Neural crest cell (in vitro differentiated cells): ENCODE results near the gene DCP1A. TPM values are rescaled to one million over a fixed set of nuclear protein-coding genes. Genes with fewer than 3 reads are reported as not detected.
"Not testable (repeated sequence)": the region's sequence is repeated elsewhere in the genome, so short reads cannot be mapped to it uniquely, and the experiment has no call there.

Source experiments
- DNase-seq: peaks from one replicate; pipeline ENCODE4 v3.0.0; 2021; ENCODE audit warnings: low read depth, mixed read lengths, low spot score
- H3K27ac Mint-ChIP-seq: one replicate; pipeline ENCODE4 v1.8.0; 2021; ENCODE audit warnings: mild to moderate bottlenecking, mixed read lengths; ENCODE audit not compliant: unreplicated experiment
- H3K27me3 Mint-ChIP-seq: 2 replicates; pipeline ENCODE4 v1.8.0; 2021; ENCODE audit warnings: low read depth, mild to moderate bottlenecking, mixed read lengths
- H3K36me3 Mint-ChIP-seq: 2 replicates; pipeline ENCODE4 v1.8.0; 2021; ENCODE audit warnings: low read depth, mild to moderate bottlenecking, mixed read lengths
- H3K4me1 Mint-ChIP-seq: 2 replicates; pipeline ENCODE4 v1.8.0; 2021; ENCODE audit warnings: mixed read lengths
- H3K4me3 Mint-ChIP-seq: one replicate; pipeline ENCODE4 v1.8.0; 2021; ENCODE audit warnings: mild to moderate bottlenecking, mixed read lengths
- H3K9me3 Mint-ChIP-seq: 2 replicates; pipeline ENCODE4 v1.8.0; 2021; ENCODE audit warnings: mixed read lengths
- total RNA-seq: library from RNA; stranded (reverse); gene quantifications from 2 replicates; pipeline ENCODE4 v1.2.1, GENCODE V29; 2021
- TF ChIP-seq, protein P1 (sequence below): fragments of 200-600 bp; sonication (generic); conservative IDR thresholded peaks from 2 replicates; pipeline ENCODE4 v1.5.0; 2021; ENCODE audit warnings: antibody characterized with exemption, mild to moderate bottlenecking

Gene DCP1A
- total RNA-seq, 1 donor from 2014 or later, result 30.0 TPM

GRCh38 chr3:53377794-53378193 is 30.5 kb upstream of the DCP1A start:
- no peaks in the 10 kb centered on the region for H3K36me3 Mint-ChIP-seq
- TF ChIP-seq, protein P1, sequence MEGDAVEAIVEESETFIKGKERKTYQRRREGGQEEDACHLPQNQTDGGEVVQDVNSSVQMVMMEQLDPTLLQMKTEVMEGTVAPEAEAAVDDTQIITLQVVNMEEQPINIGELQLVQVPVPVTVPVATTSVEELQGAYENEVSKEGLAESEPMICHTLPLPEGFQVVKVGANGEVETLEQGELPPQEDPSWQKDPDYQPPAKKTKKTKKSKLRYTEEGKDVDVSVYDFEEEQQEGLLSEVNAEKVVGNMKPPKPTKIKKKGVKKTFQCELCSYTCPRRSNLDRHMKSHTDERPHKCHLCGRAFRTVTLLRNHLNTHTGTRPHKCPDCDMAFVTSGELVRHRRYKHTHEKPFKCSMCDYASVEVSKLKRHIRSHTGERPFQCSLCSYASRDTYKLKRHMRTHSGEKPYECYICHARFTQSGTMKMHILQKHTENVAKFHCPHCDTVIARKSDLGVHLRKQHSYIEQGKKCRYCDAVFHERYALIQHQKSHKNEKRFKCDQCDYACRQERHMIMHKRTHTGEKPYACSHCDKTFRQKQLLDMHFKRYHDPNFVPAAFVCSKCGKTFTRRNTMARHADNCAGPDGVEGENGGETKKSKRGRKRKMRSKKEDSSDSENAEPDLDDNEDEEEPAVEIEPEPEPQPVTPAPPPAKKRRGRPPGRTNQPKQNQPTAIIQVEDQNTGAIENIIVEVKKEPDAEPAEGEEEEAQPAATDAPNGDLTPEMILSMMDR, result no peak
- DNase-seq, result no peak
- H3K27ac Mint-ChIP-seq, result no peak overlapping the region
- no peak overlapping the region for H3K4me3 Mint-ChIP-seq
- H3K9me3 Mint-ChIP-seq, result peaks cover 3% of the 10 kb centered on the region
- H3K27me3 Mint-ChIP-seq, result peaks cover 3% of the 10 kb centered on the region
- H3K4me1 Mint-ChIP-seq, result peaks cover 4% of the 10 kb centered on the region

GRCh38 chr3:53376679-53377078 is 29.3 kb upstream of the DCP1A start:
- Mint-ChIP-seq H3K4me3 (no peak overlapping the region), H3K27ac (no peak overlapping the region), H3K4me1 (peaks cover 4% of the 10 kb centered on the region), H3K36me3 (no peaks in the 10 kb centered on the region), H3K27me3 (peaks cover 3% of the 10 kb centered on the region), H3K9me3 (no peaks in the 10 kb centered on the region)
- DNase-seq, result no peak
- TF ChIP-seq, protein P1, result no peak

- peaks cover under 1% of the 10 kb centered on the region for H3K27me3 Mint-ChIP-seq
- peaks cover 2% of the 10 kb centered on the region for H3K36me3 Mint-ChIP-seq
- no peak overlapping the region for H3K27ac Mint-ChIP-seq
- peaks cover 9% of the 10 kb centered on the region for H3K4me1 Mint-ChIP-seq
- peak; percentile 79 for DNase-seq
- H3K9me3 Mint-ChIP-seq, result no peaks in the 10 kb centered on the region
- TF ChIP-seq, protein P1, result peak; percentile 91
- no peak overlapping the region for H3K4me3 Mint-ChIP-seq
Measured at GRCh38 chr3:53375019-53375418, 27.7 kb upstream of the DCP1A start.

- H3K27me3 Mint-ChIP-seq, DNase-seq, H3K9me3 Mint-ChIP-seq, H3K4me1 Mint-ChIP-seq, H3K36me3 Mint-ChIP-seq, H3K27ac Mint-ChIP-seq, H3K4me3 Mint-ChIP-seq: not testable (repeated sequence)
Measured at GRCh38 chr3:53370719-53371118, 23.4 kb upstream of the DCP1A start.

DNA sequence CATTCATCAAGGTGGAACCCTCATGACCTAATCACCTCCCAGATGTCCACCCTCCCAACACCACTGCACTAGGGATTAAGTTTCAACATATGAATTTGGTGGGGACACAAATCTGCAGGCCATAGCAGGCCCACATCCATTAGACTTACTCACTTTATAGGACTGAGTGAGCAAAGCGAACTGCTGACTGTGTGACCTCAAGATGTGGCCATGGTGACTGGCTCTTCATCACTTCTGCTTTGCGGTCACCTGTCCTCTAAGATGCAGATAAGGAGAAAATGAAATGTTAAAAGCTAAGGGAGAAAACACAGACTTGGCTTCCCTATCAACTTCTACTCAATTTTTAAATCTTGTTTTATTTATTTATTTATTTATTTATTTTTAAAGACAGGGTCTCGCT is 14.5 kb upstream of the DCP1A start:
- no peak overlapping the region for H3K27ac Mint-ChIP-seq
- H3K36me3 Mint-ChIP-seq, result no peaks in the 10 kb centered on the region
- H3K9me3 Mint-ChIP-seq, result peaks cover 3% of the 10 kb centered on the region
- no peaks in the 10 kb centered on the region for H3K4me1 Mint-ChIP-seq
- DNase-seq, result no peak
- no peak overlapping the region for H3K4me3 Mint-ChIP-seq
- no peaks in the 10 kb centered on the region for H3K27me3 Mint-ChIP-seq
- TF ChIP-seq, protein P1, result no peak

GRCh38 chr3:53357458-53357857 is 10.1 kb upstream of the DCP1A start:
- H3K27me3 Mint-ChIP-seq, result no peaks in the 10 kb centered on the region
- H3K4me3 Mint-ChIP-seq, result no peak overlapping the region
- H3K4me1 Mint-ChIP-seq, result no peaks in the 10 kb centered on the region
- TF ChIP-seq, protein P1, result no peak
- H3K9me3 Mint-ChIP-seq, result no peaks in the 10 kb centered on the region
- no peak overlapping the region for H3K27ac Mint-ChIP-seq
- H3K36me3 Mint-ChIP-seq, result no peaks in the 10 kb centered on the region
- no peak for DNase-seq
